ENCODE measurements around the gene CLN6.

GRCh38 chr15:68209272-68209671 lies 20.3 kb downstream of the CLN6 start:
- no peak for TF ChIP-seq ETS1 (conservative IDR thresholded peaks at IDR 0.05; ENCODE audit: control insufficient read depth, low read depth, low read length)
- TF ChIP-seq POLR2A (conservative IDR thresholded peaks at IDR 0.05), result no peak
- no peak for TF ChIP-seq BCLAF1 (IDR thresholded peaks at IDR 0.05; ENCODE audit: borderline replicate concordance in 1 of 2, control insufficient read depth in 1 of 2, low read depth in 2 of 2, low read length in 1 of 2)
- no peak for TF ChIP-seq TAF15 (IDR thresholded peaks at IDR 0.05; ENCODE audit: low read depth, low read length)
